CD14-positive monocyte (primary cell): ENCODE measurements around the gene PRKCQ. TPM values are rescaled to one million over a fixed set of nuclear protein-coding genes. Genes with fewer than 3 reads are reported as not detected.

Experiments
- DNase-seq, 3 donors: peaks; one replicate each; pipeline ENCODE4 v3.0.0-alpha.2; 2011 to 2022
- H2AFZ ChIP-seq: 2 replicates; pipeline ENCODE4 v1.6.0; 2012; ENCODE audit warnings: mild to moderate bottlenecking, low read depth, low read length, inconsistent platforms; ENCODE audit not compliant: insufficient read depth, poor library complexity, severe bottlenecking
- H3K27ac ChIP-seq, 2 donors: 1 replicate in 1 of 2; 2 replicates in 1 of 2; pipeline ENCODE4 v1.5.1; 2012 to 2013; ENCODE audit warnings: low read length in 2 of 2, control low read depth in 1 of 2, inconsistent platforms in 1 of 2, low read depth in 1 of 2, mild to moderate bottlenecking in 1 of 2
- H3K27me3 ChIP-seq, 2 donors: one replicate each; pipeline versions ENCODE4 v1.6.0 to v1.6.1; 2011 to 2013; ENCODE audit warnings: low read length in 2 of 2; ENCODE audit not compliant: control insufficient read depth in 2 of 2, insufficient read depth in 2 of 2
- H3K36me3 ChIP-seq, 2 donors: replicated peaks in 1 of 2; 1 replicate in 1 of 2; 2 replicates in 1 of 2; pipeline versions ENCODE4 v1.5.1 to v1.6.1; 2012 to 2013; ENCODE audit warnings: low read length in 2 of 2, control low read depth in 1 of 2, inconsistent platforms in 1 of 2, mild to moderate bottlenecking in 1 of 2; ENCODE audit not compliant: insufficient read depth in 2 of 2, control insufficient read depth in 1 of 2
- H3K4me1 ChIP-seq, 2 donors: 1 replicate in 1 of 2; 2 replicates in 1 of 2; pipeline versions ENCODE4 v1.5.1 to v1.6.1; 2012 to 2013; ENCODE audit warnings: low read length in 2 of 2, control low read depth in 1 of 2, inconsistent platforms in 1 of 2, mild to moderate bottlenecking in 1 of 2, moderate library complexity in 1 of 2; ENCODE audit not compliant: insufficient read depth in 2 of 2, control insufficient read depth in 1 of 2
- H3K4me2 ChIP-seq: replicated peaks from 2 replicates; pipeline ENCODE3; 2012; ENCODE audit warnings: low read length, moderate library complexity, mild to moderate bottlenecking; ENCODE audit not compliant: poor library complexity, severe bottlenecking; ENCODE audit errors: extremely low read depth
- H3K4me3 ChIP-seq, 3 experiments: fragments of 200-600 bp in 1 of 3; sonication (generic) in 1 of 3; replicated peaks in 1 of 3; 1 replicate in 2 of 3; 2 replicates in 1 of 3; pipeline ENCODE4 v1.5.1; 2011 to 2013; ENCODE audit warnings: low read length in 3 of 3, mild to moderate bottlenecking in 3 of 3, control low read depth in 2 of 3, low read depth in 2 of 3, inconsistent platforms in 1 of 3, moderate library complexity in 1 of 3
- H3K79me2 ChIP-seq: 2 replicates; pipeline ENCODE4 v1.6.0; 2012; ENCODE audit warnings: mild to moderate bottlenecking, control low read depth, inconsistent platforms, low read length, moderate library complexity; ENCODE audit not compliant: insufficient read depth
- H3K9ac ChIP-seq: 2 replicates; pipeline ENCODE4 v1.6.0; 2017; ENCODE audit warnings: low read length, mild to moderate bottlenecking; ENCODE audit not compliant: insufficient read depth, poor library complexity, severe bottlenecking
- H3K9me3 ChIP-seq, 2 donors: replicated peaks in 1 of 2; 1 replicate in 1 of 2; 2 replicates in 1 of 2; pipeline versions ENCODE4 v1.5.1 to v1.6.1; 2012 to 2013; ENCODE audit warnings: low read length in 2 of 2, control low read depth in 1 of 2; ENCODE audit not compliant: control insufficient read depth in 1 of 2, insufficient read depth in 1 of 2
- H4K20me1 ChIP-seq: 2 replicates; pipeline ENCODE4 v1.6.0; 2012; ENCODE audit warnings: mild to moderate bottlenecking, low read length, control low read depth, moderate library complexity; ENCODE audit not compliant: insufficient read depth
- H3K27ac Mint-ChIP-seq, 7 donors: one replicate each; pipeline ENCODE4 v1.8.0; 2020; ENCODE audit warnings: mild to moderate bottlenecking in 7 of 7, mixed read lengths in 7 of 7, moderate library complexity in 6 of 7, inconsistent platforms in 2 of 7
- H3K27me3 Mint-ChIP-seq, 3 donors: one replicate each; pipeline ENCODE4 v1.8.0; 2021 to 2022; ENCODE audit warnings: low read depth in 3 of 3, mild to moderate bottlenecking in 3 of 3, mixed read lengths in 3 of 3, moderate library complexity in 3 of 3, inconsistent platforms in 1 of 3
- H3K36me3 Mint-ChIP-seq, 2 donors: one replicate each; pipeline ENCODE4 v1.8.0; 2020; ENCODE audit warnings: mixed read lengths in 2 of 2, inconsistent platforms in 1 of 2, mild to moderate bottlenecking in 1 of 2
- H3K4me1 Mint-ChIP-seq: one replicate; pipeline ENCODE4 v1.8.0; 2020; ENCODE audit warnings: mild to moderate bottlenecking, mixed read lengths
- H3K4me3 Mint-ChIP-seq, 2 donors: one replicate each; pipeline ENCODE4 v1.8.0; 2020; ENCODE audit warnings: mild to moderate bottlenecking in 2 of 2, mixed read lengths in 2 of 2, moderate library complexity in 1 of 2
- H3K9me3 Mint-ChIP-seq, 7 donors: one replicate each; pipeline ENCODE4 v1.8.0; 2020 to 2022; ENCODE audit warnings: mixed read lengths in 7 of 7, mild to moderate bottlenecking in 6 of 7, moderate library complexity in 6 of 7, inconsistent platforms in 2 of 7
- CTCF ChIP-seq: fragments of 200-600 bp; IDR thresholded peaks from one replicate; pipeline ENCODE4 v1.8.0; 2022; ENCODE audit warnings: antibody characterized with exemption, mild to moderate bottlenecking
- WGBS: methylation state at CpG from one replicate; pipeline ENCODE4 v1.1.5; 2013; ENCODE audit warnings: missing lambda C conversion rate; ENCODE audit not compliant: insufficient coverage; 5-methylcytosine and 5-hydroxymethylcytosine counted together
- intact Hi-C, 2 donors: fragments of 100-400 bp; cut with micrococcal nuclease; formaldehyde crosslinking; loops; one replicate each; pipeline versions ENCODE4 v1.15.0 to v1.15.1; 2023
- polyA plus RNA-seq, 3 donors: library from polyadenylated mRNA; depleted of rRNA in 1 of 3; unstranded in 2 of 3; stranded (reverse) in 1 of 3; fragments of 300-500 nt in 2 of 3; fragments of >200 nt in 1 of 3; fragmentation: Illumina TruSeq in 2 of 3; gene quantifications; 1 replicate in 2 of 3; 2 replicates in 1 of 3; pipeline ENCODE4 v1.2.3, GENCODE V29; 2012 to 2021

The PRKCQ gene
- polyA plus RNA-seq, 3 donors, result 0.01 to 0.29 (median 0.09) TPM

- intact Hi-C loops, result loop anchor here in 1 of 2 donors (5.0 kb wide), 1 partner anchor 259 kb away; no protein-coding TSS in a partner anchor
Measured at GRCh38 chr10:6418167-6418566, 161.9 kb downstream of the PRKCQ start.

GRCh38 chr10:6416892-6417512 is 163.1 kb downstream of the PRKCQ start:
- peak in 2 of 3 donors; percentile 53 to 65 for DNase-seq
- no peaks in the 10 kb centered on the region for H3K79me2 ChIP-seq
- H3K27ac Mint-ChIP-seq, result no peak overlapping the region
- intact Hi-C loops, result loop anchor here (2.0 to 5.0 kb wide), 2 partner anchors 260 to 262 kb away; no protein-coding TSS in a partner anchor
- peaks cover 0 to 3% (median 2%) of the 10 kb centered on the region in 3 donors for H3K27me3 Mint-ChIP-seq
- H3K9ac ChIP-seq, result no peak overlapping the region
- H3K4me3 ChIP-seq, result no peak overlapping the region
- no peak overlapping the region for H3K4me3 Mint-ChIP-seq
- no peaks in the 10 kb centered on the region for H3K36me3 Mint-ChIP-seq
- H3K4me1 ChIP-seq, result no peaks in the 10 kb centered on the region
- 100% methylated on average over 1 of the region's 3 CpGs for WGBS
- H4K20me1 ChIP-seq, result no peaks in the 10 kb centered on the region
- no peak overlapping the region for H3K4me2 ChIP-seq
- H3K27me3 ChIP-seq, result no peaks in the 10 kb centered on the region
- TF ChIP-seq CTCF, result peak; percentile 76
- no peaks in the 10 kb centered on the region for H3K36me3 ChIP-seq
- H3K9me3 Mint-ChIP-seq, result no peaks in the 10 kb centered on the region
- peaks cover under 1% of the 10 kb centered on the region for H3K4me1 Mint-ChIP-seq
- H3K9me3 ChIP-seq, result no peaks in the 10 kb centered on the region
- no peak overlapping the region for H3K27ac ChIP-seq
- H2AFZ ChIP-seq, result no peak overlapping the region

More at GRCh38 chr10:6418167-6418566, 161.9 kb downstream of the PRKCQ start:
- Histone ChIP-seq H3K36me3 (no peaks in the 10 kb centered on the region), H2AFZ (no peak overlapping the region), H3K4me1 (no peaks in the 10 kb centered on the region), H3K4me3 (no peak overlapping the region), H3K9me3 (no peaks in the 10 kb centered on the region), H3K4me2 (no peak overlapping the region), H3K9ac (no peak overlapping the region), H3K27me3 (no peaks in the 10 kb centered on the region), H3K27ac (no peak overlapping the region), H4K20me1 (no peaks in the 10 kb centered on the region), H3K79me2 (no peaks in the 10 kb centered on the region)
- 100% methylated on average over 1 of the region's 5 CpGs for WGBS
- H3K4me3 Mint-ChIP-seq, result no peak overlapping the region
- H3K27me3 Mint-ChIP-seq, result peaks cover 0 to 3% (median 2%) of the 10 kb centered on the region in 3 donors
- DNase-seq, result no peak
- TF ChIP-seq CTCF, result no peak
- H3K9me3 Mint-ChIP-seq, result no peaks in the 10 kb centered on the region
- H3K4me1 Mint-ChIP-seq, result no peaks in the 10 kb centered on the region
- no peaks in the 10 kb centered on the region for H3K36me3 Mint-ChIP-seq
- no peak overlapping the region for H3K27ac Mint-ChIP-seq
